ENCODE measurements around the gene FCHSD2.

DNA sequence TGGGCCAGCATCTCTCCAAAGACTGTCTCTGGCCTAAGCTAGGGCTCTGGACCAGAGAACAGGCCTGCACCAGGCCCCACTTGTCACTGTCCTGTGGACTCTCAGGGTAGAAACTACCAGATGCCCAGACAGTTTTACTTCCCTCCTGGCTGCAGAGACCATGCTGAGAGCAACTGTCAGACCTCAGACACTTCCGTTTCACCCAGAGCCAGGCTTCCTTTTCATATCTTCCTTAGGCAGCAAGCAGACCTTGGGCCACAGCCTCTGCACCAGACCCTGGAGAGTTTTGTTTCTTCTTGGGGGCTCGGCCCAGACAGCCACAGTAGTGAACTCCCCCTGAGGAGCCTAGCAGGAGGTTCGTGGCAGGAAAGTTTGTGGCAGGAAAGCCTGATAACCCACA, 12.1 kb upstream of the FCHSD2 start:
- no peak for TF ChIP-seq CTCF (conservative IDR thresholded peaks at IDR 0.05 in 1 of 2, IDR thresholded peaks at IDR 0.05 in 1 of 2; ENCODE audit: low read depth in 1 of 2, low read length in 2 of 2)
- no peak for TF ChIP-seq EZH2 (IDR thresholded peaks at IDR 0.05; ENCODE audit: low read length, missing control alignments)
